Common myeloid progenitor, CD34-positive (primary cell): ENCODE data around the gene NPAS3.
"Not testable (repeated sequence)": the region's sequence is repeated elsewhere in the genome, so short reads cannot be mapped to it uniquely, and the experiment has no call there.

Source experiments
- CTCF ChIA-PET: fragments of 350-600 bp; sonication (Branson Sonifier 250); formaldehyde crosslinking; loops from one replicate; lab custom pipeline; 2021; ENCODE audit warnings: antibody characterized with exemption; lab: Charles Lee
- POLR2A ChIA-PET: fragments of 350-600 bp; sonication (Branson Sonifier 250); formaldehyde crosslinking; loops from one replicate; lab custom pipeline; 2021; ENCODE audit warnings: antibody characterized with exemption; lab: Charles Lee
- DNase-seq, 3 donors: peaks; one replicate each; pipeline versions ENCODE4 v3.0.0 to v3.0.0-alpha.2; 2013
- H3K27ac ChIP-seq, 2 experiments: 1 replicate in 1 of 2; 2 replicates in 1 of 2; pipeline ENCODE4 v1.7.0; 2013; ENCODE audit warnings: inconsistent platforms in 2 of 2, low read length in 2 of 2, mild to moderate bottlenecking in 2 of 2, low read depth in 1 of 2, moderate library complexity in 1 of 2; ENCODE audit not compliant: severe bottlenecking in 2 of 2, insufficient read depth in 1 of 2, poor library complexity in 1 of 2
- H3K27me3 ChIP-seq, 5 experiments: replicated peaks in 2 of 5; 1 replicate in 3 of 5; 2 replicates in 2 of 5; pipeline versions ENCODE4 v1.6.1 to v1.7.0; 2013; ENCODE audit warnings: low read length in 4 of 5, mild to moderate bottlenecking in 2 of 5, moderate library complexity in 2 of 5, inconsistent platforms in 1 of 5; ENCODE audit not compliant: insufficient read depth in 5 of 5, control insufficient read depth in 4 of 5
- H3K36me3 ChIP-seq, 4 experiments: 1 replicate in 2 of 4; 2 replicates in 2 of 4; pipeline versions ENCODE4 v1.6.1 to v1.7.0; 2013; ENCODE audit warnings: low read length in 3 of 4, control low read depth in 1 of 4, mild to moderate bottlenecking in 1 of 4; ENCODE audit not compliant: control insufficient read depth in 4 of 4, insufficient read depth in 4 of 4
- H3K4me1 ChIP-seq, 4 experiments: 1 replicate in 3 of 4; 2 replicates in 1 of 4; pipeline versions ENCODE4 v1.6.1 to v1.7.1; 2013; ENCODE audit warnings: low read length in 3 of 4, mild to moderate bottlenecking in 3 of 4, control low read depth in 1 of 4, inconsistent platforms in 1 of 4, moderate library complexity in 1 of 4; ENCODE audit not compliant: control insufficient read depth in 4 of 4, insufficient read depth in 4 of 4; ENCODE audit errors: control extremely low read depth in 1 of 4
- H3K4me3 ChIP-seq, 7 experiments: 1 replicate in 4 of 7; 2 replicates in 3 of 7; pipeline versions ENCODE4 v1.5.1 to v1.7.0; 2013; ENCODE audit warnings: mild to moderate bottlenecking in 7 of 7, low read length in 6 of 7, moderate library complexity in 6 of 7, inconsistent platforms in 2 of 7, low read depth in 2 of 7, control low read depth in 1 of 7; ENCODE audit not compliant: insufficient read depth in 4 of 7, control insufficient read depth in 1 of 7; ENCODE audit errors: extremely low read depth in 1 of 7
- H3K9me3 ChIP-seq, 5 experiments: 1 replicate in 4 of 5; 2 replicates in 1 of 5; pipeline versions ENCODE4 v1.6.1 to v1.7.1; 2013; ENCODE audit warnings: low read length in 4 of 5, mild to moderate bottlenecking in 2 of 5, inconsistent platforms in 1 of 5, low read depth in 1 of 5, moderate library complexity in 1 of 5; ENCODE audit not compliant: control insufficient read depth in 4 of 5, insufficient read depth in 2 of 5; ENCODE audit errors: control extremely low read depth in 1 of 5
- WGBS: methylation state at CpG from one replicate; pipeline ENCODE4 v1.1.5; 2013; ENCODE audit not compliant: insufficient coverage; 5-methylcytosine and 5-hydroxymethylcytosine counted together

NPAS3 gene

DNA sequence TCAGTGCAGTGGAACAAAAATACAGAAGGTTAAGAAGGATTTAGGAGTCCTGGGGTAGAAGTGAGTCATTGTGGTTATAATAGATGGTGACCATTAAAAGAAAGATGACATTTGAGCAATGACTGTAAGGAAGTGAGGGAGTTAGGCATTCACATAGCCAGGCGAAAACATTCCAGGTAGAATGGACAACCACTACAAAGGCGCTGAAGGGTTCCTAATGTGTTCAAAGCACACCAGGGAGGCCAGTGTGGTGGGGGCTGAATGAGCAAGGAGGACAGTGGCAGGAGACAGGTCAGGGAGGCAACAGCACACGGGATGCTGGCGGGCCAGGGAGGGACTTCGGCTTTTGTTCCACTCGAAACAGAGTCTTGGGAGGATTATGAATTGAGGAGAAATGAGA, 129.9 kb downstream of the NPAS3 start:
- H3K4me1 ChIP-seq = no peaks in the 10 kb centered on the region
- H3K27ac ChIP-seq = no peak overlapping the region
- 100% methylated on average over 5 of the region's 6 CpGs for WGBS
- POLR2A ChIA-PET = no interaction called here
- CTCF ChIA-PET = no interaction called here
- H3K9me3 ChIP-seq = no peaks in the 10 kb centered on the region
- no peak for DNase-seq
- no peak overlapping the region for H3K4me3 ChIP-seq
- no peaks in the 10 kb centered on the region for H3K27me3 ChIP-seq
- H3K36me3 ChIP-seq = no peaks in the 10 kb centered on the region

DNA sequence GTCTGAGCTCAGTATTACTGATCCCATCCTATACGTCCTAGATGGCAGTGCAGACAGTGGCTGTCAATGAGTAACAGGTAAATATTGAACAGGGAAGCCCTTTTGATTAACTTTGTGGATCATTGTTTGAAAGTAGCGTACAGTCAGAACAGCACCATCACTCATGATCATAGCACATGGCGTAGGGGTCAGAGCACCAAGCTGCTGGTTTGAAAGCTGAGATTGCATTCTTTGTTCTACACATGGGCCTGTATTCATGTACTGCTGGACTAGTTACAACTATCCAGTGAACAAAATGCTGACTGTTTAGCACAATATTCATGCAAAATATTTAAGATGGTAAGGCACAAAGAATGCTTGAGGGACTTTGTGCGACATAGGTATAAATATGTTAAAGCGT, 131.8 kb downstream of the NPAS3 start:
- H3K4me3 ChIP-seq = no peak overlapping the region
- no peaks in the 10 kb centered on the region for H3K27me3 ChIP-seq
- no peak for DNase-seq
- no peaks in the 10 kb centered on the region for H3K9me3 ChIP-seq
- H3K4me1 ChIP-seq = no peaks in the 10 kb centered on the region
- WGBS = 100% methylated on average over 5 of the region's 5 CpGs
- no peak overlapping the region for H3K27ac ChIP-seq
- ChIA-PET POLR2A (no interaction called here), CTCF (interaction anchor here (1.1 kb wide), 1 partner anchor 33 kb away, joined by 3 read pairs; no protein-coding TSS in a partner anchor)
- no peaks in the 10 kb centered on the region for H3K36me3 ChIP-seq

DNA sequence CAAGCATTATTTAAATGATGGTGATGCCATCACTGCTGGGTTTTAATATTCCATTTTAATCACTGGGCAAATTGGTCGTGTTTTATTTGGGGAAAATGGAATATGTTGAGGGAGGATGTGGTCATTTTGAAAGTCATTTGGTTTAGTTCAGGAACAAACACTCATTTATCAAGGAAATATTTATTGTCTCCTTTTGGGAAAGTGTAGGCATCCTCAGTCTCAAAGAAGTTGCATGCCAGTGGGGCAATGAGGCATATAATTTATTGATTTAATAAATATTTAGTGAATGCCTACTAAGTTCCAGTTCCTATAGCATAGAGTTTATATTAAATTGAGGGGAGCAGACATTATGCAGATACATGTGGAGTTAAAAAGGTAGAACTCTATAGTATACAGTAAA, 134.3 kb downstream of the NPAS3 start:
- H3K36me3 ChIP-seq = no peaks in the 10 kb centered on the region
- ChIA-PET POLR2A (no interaction called here), CTCF (no interaction called here)
- H3K4me1 ChIP-seq = no peaks in the 10 kb centered on the region
- no peaks in the 10 kb centered on the region for H3K9me3 ChIP-seq
- no peak for DNase-seq
- WGBS = no CpG with 5 or more reads among the region's 1 CpG
- no peak overlapping the region for H3K27ac ChIP-seq
- no peak overlapping the region for H3K4me3 ChIP-seq
- no peaks in the 10 kb centered on the region for H3K27me3 ChIP-seq

DNA sequence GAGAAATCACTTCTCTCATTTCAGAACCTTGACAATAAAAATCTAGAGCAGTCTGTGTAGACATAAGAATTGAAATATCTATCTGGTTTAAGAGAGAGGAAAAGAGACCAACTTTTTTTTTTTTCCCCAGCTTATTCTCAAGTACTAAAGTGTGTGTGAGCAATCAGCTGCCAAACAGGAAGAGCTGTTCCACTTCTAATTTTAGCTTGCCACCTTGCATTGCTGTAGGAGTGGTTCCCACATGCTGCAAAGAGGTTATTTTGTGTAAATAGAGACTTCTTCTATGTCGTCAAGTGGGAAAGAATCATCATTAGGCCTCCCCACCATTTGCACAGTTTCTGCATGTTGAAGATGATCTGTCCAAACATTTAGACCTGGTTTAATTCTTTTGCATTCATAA, 142.6 kb downstream of the NPAS3 start:
- no peak overlapping the region for H3K27ac ChIP-seq
- no peaks in the 10 kb centered on the region for H3K9me3 ChIP-seq
- H3K36me3 ChIP-seq = no peaks in the 10 kb centered on the region
- H3K4me1 ChIP-seq = peaks cover 0 to 10% (median 6%) of the 10 kb centered on the region in 4 experiments
- DNase-seq = peak in 2 of 3 donors; percentile 11 to 25
- ChIA-PET CTCF (no interaction called here), POLR2A (no interaction called here)
- no peaks in the 10 kb centered on the region for H3K27me3 ChIP-seq
- no peak overlapping the region for H3K4me3 ChIP-seq
- 20% methylated on average over 1 of the region's 1 CpG for WGBS

DNA sequence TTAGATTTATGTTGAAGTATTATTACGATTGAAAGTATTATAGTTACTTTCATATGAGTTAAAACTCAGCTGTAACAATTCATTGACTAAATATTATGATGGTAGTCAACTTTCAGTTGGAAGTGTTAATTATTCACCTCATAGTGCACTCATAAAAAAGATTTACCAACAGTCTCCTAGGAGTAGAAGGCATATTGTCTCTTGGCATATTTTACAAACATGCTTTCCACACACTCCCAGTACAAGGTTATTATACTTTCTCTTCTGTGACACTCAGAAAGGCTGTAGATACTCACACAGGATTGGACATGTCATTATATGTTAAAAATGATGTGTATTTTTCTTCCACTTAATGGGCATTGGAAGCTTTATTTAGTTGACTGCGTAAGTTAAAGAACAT, 147.1 kb downstream of the NPAS3 start:
- no peaks in the 10 kb centered on the region for H3K36me3 ChIP-seq
- CTCF ChIA-PET = interaction anchor here (0.6 kb wide), 2 partner anchors 673 to 1326 kb away, joined by 3 to 4 read pairs; no protein-coding TSS in a partner anchor

DNA sequence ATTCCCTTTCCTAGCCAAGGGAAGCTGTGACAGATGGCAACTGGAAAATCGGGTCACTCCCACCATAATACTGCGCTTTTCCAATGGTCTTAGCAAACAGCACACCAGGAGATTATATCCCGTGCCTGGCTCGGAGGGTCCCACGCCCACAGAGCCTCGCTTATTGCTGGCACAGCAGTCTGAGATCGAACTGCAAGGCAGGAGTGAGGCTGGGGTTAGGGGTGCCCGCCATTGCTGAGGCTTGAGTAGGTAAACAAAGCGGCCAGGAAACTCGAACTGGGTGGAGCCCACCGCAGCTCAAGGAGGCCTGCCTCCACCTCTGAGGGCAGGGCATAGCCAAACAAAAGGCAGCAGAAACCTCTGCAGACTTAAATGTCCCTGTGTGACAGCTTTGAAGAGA, 149.6 kb downstream of the NPAS3 start:
- H3K36me3 ChIP-seq, H3K4me3 ChIP-seq, POLR2A ChIA-PET, H3K27ac ChIP-seq, H3K9me3 ChIP-seq, H3K27me3 ChIP-seq, DNase-seq, H3K4me1 ChIP-seq, CTCF ChIA-PET: not testable (repeated sequence)
- 97% methylated on average over 9 of the region's 11 CpGs for WGBS

More for the DNA sequence above, 147.1 kb downstream of the NPAS3 start:
- no CpG with 5 or more reads among the region's 2 CpGs for WGBS
- POLR2A ChIA-PET = no interaction called here
- peaks cover 0 to 9% (median 5%) of the 10 kb centered on the region in 4 experiments for H3K4me1 ChIP-seq
- H3K9me3 ChIP-seq = peaks cover 0 to 1% (median 0%) of the 10 kb centered on the region in 5 experiments
- no peak overlapping the region for H3K4me3 ChIP-seq
- no peaks in the 10 kb centered on the region for H3K27me3 ChIP-seq
- H3K27ac ChIP-seq = no peak overlapping the region
- DNase-seq = no peak

DNA sequence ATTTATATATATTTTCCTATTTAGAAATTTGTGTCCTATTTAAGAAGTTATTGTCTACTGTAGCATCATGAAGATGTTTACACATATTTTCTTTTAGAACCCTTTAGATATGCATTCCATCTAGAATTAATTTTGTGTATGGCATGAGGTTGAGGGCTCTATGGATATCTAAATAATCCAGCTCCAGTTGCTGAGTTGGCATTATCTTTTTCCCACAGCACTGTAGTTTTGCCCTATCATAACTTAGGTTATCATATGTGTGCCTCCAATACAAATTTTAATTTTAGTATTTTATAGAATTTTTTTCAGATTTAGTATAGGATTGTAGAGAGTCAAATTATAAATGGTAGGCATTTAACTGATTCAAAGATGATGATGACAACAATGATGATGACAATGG, 159.3 kb downstream of the NPAS3 start:
- ChIA-PET CTCF (no interaction called here), POLR2A (no interaction called here)
- no peak overlapping the region for H3K27ac ChIP-seq
- no peak for DNase-seq
- H3K4me3 ChIP-seq = no peak overlapping the region
- no peaks in the 10 kb centered on the region for H3K36me3 ChIP-seq
- H3K4me1 ChIP-seq = no peaks in the 10 kb centered on the region
- no peaks in the 10 kb centered on the region for H3K27me3 ChIP-seq
- peaks cover 0 to 3% (median 0%) of the 10 kb centered on the region in 5 experiments for H3K9me3 ChIP-seq
